ENCODE measurements around the gene TCFL5.

DNA sequence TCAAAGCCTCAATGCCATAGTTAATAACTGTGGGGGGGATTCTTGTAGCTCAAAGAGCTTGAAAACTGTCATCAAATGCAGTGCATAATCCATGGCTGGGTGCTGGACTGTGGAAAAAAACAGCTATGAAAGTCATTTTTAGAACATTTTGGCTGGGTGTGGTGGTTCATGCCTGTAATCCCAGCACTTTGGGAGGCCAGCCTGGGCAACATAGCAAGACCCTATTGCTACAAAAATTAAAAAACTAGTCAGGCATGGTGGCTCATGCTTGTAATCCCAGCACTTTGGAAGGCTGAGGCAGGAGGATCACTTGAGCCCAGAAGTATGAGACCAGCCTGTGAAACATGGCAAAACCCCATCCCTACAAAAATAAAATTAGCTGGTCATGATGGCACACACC lies 12.2 kb downstream of the TCFL5 start:
- TF ChIP-seq ZNF274 (IDR thresholded peaks at IDR 0.05; ENCODE audit: low read depth, low read length) (no peak), YY1 (IDR thresholded peaks at IDR 0.05; ENCODE audit: insufficient read depth, insufficient read length) (no peak), SUZ12 (IDR thresholded peaks at IDR 0.05; ENCODE audit: extremely low read depth, insufficient read depth, insufficient read length) (no peak)
